Measurements from ENCODE around the gene CCDC146. TPM values are rescaled to one million over a fixed set of nuclear protein-coding genes. Genes with fewer than 3 reads are reported as not detected.
"Not testable (repeated sequence)": the region's sequence is repeated elsewhere in the genome, so short reads cannot be mapped to it uniquely, and the experiment has no call there.

Gene CCDC146, protein sequence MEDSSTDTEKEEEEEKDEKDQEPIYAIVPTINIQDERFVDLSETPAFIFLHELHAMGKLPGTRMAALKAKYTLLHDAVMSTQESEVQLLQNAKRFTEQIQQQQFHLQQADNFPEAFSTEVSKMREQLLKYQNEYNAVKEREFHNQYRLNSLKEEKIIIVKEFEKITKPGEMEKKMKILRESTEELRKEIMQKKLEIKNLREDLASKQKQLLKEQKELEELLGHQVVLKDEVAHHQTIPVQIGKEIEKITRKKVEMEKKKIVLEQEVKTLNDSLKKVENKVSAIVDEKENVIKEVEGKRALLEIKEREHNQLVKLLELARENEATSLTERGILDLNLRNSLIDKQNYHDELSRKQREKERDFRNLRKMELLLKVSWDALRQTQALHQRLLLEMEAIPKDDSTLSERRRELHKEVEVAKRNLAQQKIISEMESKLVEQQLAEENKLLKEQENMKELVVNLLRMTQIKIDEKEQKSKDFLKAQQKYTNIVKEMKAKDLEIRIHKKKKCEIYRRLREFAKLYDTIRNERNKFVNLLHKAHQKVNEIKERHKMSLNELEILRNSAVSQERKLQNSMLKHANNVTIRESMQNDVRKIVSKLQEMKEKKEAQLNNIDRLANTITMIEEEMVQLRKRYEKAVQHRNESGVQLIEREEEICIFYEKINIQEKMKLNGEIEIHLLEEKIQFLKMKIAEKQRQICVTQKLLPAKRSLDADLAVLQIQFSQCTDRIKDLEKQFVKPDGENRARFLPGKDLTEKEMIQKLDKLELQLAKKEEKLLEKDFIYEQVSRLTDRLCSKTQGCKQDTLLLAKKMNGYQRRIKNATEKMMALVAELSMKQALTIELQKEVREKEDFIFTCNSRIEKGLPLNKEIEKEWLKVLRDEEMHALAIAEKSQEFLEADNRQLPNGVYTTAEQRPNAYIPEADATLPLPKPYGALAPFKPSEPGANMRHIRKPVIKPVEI
- total RNA-seq: 10 to 100 TPM; 12.8 to 34.0 (median 29.3) TPM

- H3K9me3 ChIP-seq; H3K27me3 ChIP-seq; H3K36me3 ChIP-seq; intact Hi-C loops (cut with DNase I; ENCODE audit: low total_unique reads); H3K4me1 ChIP-seq: not testable (repeated sequence)
- TF ChIP-seq, protein P1, sequence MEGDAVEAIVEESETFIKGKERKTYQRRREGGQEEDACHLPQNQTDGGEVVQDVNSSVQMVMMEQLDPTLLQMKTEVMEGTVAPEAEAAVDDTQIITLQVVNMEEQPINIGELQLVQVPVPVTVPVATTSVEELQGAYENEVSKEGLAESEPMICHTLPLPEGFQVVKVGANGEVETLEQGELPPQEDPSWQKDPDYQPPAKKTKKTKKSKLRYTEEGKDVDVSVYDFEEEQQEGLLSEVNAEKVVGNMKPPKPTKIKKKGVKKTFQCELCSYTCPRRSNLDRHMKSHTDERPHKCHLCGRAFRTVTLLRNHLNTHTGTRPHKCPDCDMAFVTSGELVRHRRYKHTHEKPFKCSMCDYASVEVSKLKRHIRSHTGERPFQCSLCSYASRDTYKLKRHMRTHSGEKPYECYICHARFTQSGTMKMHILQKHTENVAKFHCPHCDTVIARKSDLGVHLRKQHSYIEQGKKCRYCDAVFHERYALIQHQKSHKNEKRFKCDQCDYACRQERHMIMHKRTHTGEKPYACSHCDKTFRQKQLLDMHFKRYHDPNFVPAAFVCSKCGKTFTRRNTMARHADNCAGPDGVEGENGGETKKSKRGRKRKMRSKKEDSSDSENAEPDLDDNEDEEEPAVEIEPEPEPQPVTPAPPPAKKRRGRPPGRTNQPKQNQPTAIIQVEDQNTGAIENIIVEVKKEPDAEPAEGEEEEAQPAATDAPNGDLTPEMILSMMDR (IDR thresholded peaks at IDR 0.05): peak in 1 of 4 experiments; percentile 5
- Histone ChIP-seq H3K4me3 (peak within 1 kb of the TSS; percentile 60 to 82), H3K27ac (peak within 1 kb of the TSS; percentile 53 to 72)
- DNase-seq: peak; percentile 95 to 99
These were observed at the start of gene CCDC146 for GRCh38 chr7:77121860-77122681. CCDC146 (plus strand) TSS chr7:77122615; CDS start chr7:77167669, 45,054 bp downstream.

DNA sequence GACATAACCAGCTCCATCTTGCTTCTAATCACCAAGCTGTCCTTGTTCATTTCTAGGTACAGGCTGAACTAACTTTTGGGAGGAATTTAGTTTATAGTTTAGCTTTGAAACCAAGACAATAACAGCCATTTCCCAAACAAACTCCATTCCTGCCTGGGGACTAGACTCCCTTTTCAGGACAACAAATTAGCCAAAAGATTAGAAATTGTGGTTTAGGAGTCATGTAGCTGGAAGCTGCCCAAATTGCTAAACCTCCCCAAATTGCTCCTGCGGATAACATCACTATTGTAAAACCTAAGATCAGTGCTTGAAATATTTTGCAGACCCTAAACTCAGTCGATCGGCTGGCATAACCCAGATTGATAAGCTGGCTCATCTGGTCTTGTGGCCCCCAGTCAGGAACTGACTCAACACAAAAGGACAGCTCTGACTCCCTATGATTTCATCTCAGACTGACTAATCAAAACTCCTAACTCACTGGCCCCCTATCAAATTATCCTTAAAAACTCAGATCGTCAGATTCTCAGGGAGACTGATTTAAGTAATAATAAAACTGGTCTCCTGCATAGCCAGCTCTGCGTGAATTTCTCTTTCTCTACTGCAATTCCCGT, 47.5 kb upstream of the CCDC146 start:
- H3K27me3 ChIP-seq; H3K4me1 ChIP-seq; intact Hi-C loops (cut with DNase I; ENCODE audit: low total_unique reads); H3K27ac ChIP-seq; DNase-seq; H3K4me3 ChIP-seq; H3K9me3 ChIP-seq; H3K36me3 ChIP-seq: not testable (repeated sequence)

GRCh38 chr7:77077060-77077459, 45.4 kb upstream of the CCDC146 start:
- H3K4me1 ChIP-seq; H3K36me3 ChIP-seq; H3K27me3 ChIP-seq; DNase-seq; H3K27ac ChIP-seq; H3K9me3 ChIP-seq; H3K4me3 ChIP-seq; intact Hi-C loops (cut with DNase I; ENCODE audit: low total_unique reads): not testable (repeated sequence)

- H3K27ac ChIP-seq; H3K4me3 ChIP-seq; intact Hi-C loops (cut with DNase I; ENCODE audit: low total_unique reads); H3K9me3 ChIP-seq; H3K27me3 ChIP-seq; DNase-seq; H3K4me1 ChIP-seq; H3K36me3 ChIP-seq: not testable (repeated sequence)
These were observed 43.3 kb upstream of the CCDC146 start for GRCh38 chr7:77079112-77079511.

GRCh38 chr7:77079624-77080023, 42.8 kb upstream of the CCDC146 start:
- H3K27ac ChIP-seq; H3K36me3 ChIP-seq; H3K9me3 ChIP-seq; H3K4me3 ChIP-seq; intact Hi-C loops (cut with DNase I; ENCODE audit: low total_unique reads); DNase-seq; H3K27me3 ChIP-seq; H3K4me1 ChIP-seq: not testable (repeated sequence)

DNA sequence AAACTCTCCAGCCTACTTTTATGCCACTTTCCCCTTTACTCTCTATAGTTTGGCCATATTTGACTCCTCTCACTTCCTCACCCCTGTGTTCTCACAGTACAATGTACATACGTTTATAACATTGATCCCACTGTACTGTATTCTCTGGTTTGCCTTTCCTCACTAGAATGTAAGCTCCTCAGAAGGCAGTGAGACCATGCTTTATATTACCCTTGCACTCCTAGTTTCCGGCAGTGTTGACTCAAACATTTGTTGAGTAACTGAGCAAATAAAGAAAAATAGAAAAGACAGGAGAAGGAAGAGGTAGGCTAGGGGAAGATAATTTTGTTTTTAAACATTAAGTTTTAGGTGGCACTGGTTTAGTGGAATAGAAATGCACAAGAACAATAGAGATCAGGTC, 42.2 kb upstream of the CCDC146 start:
- H3K27me3 ChIP-seq; H3K4me3 ChIP-seq; H3K27ac ChIP-seq; intact Hi-C loops (cut with DNase I; ENCODE audit: low total_unique reads); H3K9me3 ChIP-seq; DNase-seq; H3K36me3 ChIP-seq; H3K4me1 ChIP-seq: not testable (repeated sequence)

GRCh38 chr7:77082192-77082591, 40.2 kb upstream of the CCDC146 start:
- H3K27me3 ChIP-seq; H3K9me3 ChIP-seq; intact Hi-C loops (cut with DNase I; ENCODE audit: low total_unique reads); H3K4me3 ChIP-seq; H3K4me1 ChIP-seq; DNase-seq; H3K27ac ChIP-seq; H3K36me3 ChIP-seq: not testable (repeated sequence)

- H3K9me3 ChIP-seq; H3K27ac ChIP-seq; intact Hi-C loops (cut with DNase I; ENCODE audit: low total_unique reads): not testable (repeated sequence)
These were observed 30.1 kb upstream of the CCDC146 start for GRCh38 chr7:77092301-77092700.

DNA sequence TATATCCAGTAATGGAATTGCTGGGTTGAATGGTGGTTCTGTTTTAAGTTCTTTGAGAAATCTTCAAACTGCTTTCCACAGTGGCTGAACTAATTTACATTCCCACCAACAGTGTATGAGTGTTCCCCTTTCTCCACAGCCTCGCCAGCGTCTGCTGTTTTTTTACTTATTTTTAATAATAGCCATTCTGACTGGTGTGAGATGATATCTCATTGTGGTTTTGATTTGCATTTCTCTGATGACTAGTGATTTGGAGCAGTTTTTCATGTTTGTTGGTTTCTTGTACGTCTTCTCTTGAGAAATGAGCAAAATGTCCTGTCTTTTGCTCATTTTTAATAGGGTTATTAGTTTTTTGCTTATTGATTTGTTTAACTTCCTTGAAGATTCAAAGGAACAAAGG, 21.9 kb upstream of the CCDC146 start:
- H3K9me3 ChIP-seq; H3K4me3 ChIP-seq; intact Hi-C loops (cut with DNase I; ENCODE audit: low total_unique reads); H3K4me1 ChIP-seq; H3K27ac ChIP-seq; H3K27me3 ChIP-seq; H3K36me3 ChIP-seq; DNase-seq: not testable (repeated sequence)

More at GRCh38 chr7:77092301-77092700, 30.1 kb upstream of the CCDC146 start:
- not testable (repeated sequence) for H3K4me3 ChIP-seq, H3K27me3 ChIP-seq, DNase-seq, H3K36me3 ChIP-seq, H3K4me1 ChIP-seq

DNA sequence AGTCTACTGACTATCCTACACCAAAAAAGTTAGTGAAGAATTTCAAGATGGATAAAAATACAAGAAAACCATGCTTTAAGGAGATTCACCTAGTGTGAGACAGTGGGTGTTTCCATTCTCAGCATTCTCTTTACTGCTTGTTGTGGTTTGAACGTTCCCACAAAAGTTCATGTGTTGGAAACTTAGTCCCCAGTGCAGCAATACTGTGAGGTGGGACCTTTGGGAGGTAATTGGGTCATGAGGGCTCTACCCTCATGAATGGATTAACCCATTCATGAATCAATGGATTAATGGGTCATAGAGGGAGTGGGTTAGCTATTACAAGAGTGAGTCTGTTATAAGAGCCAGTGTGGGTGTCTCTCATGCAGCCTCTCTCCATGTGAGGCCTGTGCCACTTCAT, 21.2 kb upstream of the CCDC146 start:
- H3K4me1 ChIP-seq; H3K27me3 ChIP-seq; DNase-seq; H3K4me3 ChIP-seq; H3K9me3 ChIP-seq; H3K27ac ChIP-seq; intact Hi-C loops (cut with DNase I; ENCODE audit: low total_unique reads); H3K36me3 ChIP-seq: not testable (repeated sequence)

DNA sequence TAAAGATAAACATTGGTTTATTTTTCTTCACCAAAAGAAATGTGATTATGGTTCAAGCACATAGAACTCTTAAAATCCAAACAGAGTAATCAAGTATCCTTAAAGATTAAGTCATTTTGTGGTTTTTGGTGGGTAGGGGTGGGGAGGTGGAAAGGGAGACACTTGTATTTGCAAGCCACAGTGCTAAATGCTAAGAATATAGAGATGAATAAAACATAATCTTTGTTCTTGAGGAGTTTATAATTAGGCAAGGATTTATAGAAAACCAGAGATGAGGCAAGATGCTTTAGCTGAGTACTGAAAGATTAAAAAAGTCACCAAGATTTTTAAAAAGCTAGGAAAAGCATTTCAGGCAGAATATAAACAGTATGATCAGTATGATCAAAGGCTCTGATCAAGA, 19.7 kb upstream of the CCDC146 start:
- not testable (repeated sequence) for H3K4me3 ChIP-seq, DNase-seq

More for the DNA sequence above, 19.7 kb upstream of the CCDC146 start:
- H3K4me1 ChIP-seq; intact Hi-C loops (cut with DNase I; ENCODE audit: low total_unique reads); H3K36me3 ChIP-seq; H3K9me3 ChIP-seq; H3K27me3 ChIP-seq; H3K27ac ChIP-seq: not testable (repeated sequence)
